ENCODE measurements around the gene DRC1.

The DRC1 gene

DNA sequence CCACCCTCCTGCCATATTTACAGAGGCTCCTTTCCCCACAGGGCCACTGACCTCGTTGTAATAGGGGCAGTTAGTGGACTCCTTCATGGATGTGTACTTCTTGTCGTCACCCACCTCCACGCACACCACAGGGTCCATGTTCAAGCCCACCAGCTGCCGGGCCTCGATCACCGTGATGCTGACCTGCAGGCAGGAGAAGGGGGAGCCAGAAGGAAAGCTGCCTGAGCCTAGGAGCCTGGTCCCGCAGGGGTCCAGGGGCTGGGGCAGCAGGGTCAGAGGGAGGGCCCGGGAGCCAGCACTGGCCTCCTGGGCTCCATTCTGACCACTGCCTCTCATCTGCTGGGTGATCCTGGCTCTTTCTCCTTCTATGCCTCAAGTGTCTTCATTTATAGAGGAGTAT is 93.2 kb downstream of the DRC1 start:
- no peak for FAIRE-seq

DNA sequence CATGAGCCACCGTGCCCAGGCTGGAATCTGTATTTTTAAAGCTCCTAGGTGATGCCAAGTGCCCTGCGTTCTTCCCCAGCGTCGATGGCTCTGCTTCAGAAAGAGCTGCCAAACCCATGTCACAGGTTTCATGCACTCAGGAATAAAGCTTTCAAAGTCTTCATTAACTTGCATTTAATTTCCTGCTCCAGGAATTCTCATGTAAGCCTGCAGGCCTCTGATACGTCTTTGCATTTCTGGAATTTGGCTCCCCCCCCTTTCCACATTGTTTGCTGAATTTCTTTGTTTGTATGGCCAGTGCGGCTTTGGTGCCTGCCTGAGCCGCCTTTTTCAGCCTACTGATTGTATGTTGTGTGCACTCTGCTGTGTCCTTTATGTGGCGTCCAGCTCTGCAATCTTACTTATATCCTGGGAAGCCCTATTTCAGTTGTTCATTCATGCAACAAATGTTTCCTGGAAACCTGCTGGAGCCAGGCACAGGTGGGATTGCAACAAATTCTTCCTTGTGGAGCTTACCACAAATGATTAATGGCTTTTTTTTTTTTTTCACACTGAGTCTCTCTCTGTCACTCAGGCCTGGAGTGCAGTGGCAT is 94.1 kb downstream of the DRC1 start:
- FAIRE-seq = no peak

DNA sequence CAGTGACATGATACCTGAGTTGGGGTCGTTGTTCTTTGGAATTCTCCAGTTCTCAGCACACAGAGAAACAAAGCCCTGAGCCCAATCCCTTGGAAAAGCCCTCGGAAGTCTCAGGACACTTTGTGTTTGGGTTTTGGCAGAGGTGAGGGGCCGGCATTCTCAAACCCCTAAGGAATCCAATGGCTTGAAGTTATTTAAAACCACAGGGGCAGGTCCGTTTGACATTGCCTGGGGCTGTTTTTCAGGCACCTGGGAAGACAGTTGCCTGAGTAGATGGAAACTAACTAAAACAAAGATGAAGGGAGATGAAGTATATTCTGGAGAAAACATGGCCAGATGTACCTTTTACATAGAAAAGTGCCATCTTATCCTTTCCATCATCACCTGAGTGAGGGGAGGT is 98.7 kb downstream of the DRC1 start:
- no peak for FAIRE-seq

DNA sequence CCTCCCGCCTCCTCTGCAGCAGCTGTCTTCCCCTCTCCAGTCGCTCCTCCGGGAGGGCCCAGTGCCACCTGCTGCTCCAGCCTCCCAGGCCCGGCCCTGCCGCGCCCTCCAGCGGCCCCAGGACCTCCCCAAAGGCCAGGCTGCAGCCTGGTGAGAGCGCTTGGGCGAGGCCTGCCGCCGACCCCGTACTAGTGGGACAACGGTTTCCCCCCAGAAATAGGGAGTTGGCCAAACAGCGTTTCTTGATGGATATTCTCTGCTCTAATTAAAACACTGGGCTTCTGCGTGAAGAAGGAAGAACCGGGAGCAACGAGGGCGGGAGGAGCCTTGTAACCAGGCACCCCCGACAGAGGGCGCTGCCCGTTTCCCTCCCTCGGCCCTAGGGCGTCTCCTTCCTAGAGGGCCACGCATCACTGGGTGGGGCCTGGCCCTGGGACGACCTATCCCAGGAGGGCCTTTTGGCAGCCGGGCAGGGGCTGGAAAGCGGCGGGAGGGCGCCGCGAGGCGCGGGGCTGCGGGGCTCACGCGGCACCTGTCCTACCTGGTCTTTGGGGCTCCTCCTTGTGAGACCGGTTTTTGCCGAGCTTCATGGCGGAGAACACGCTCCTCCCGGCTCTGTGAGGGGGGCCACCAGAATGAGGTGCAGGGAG is 101.6 kb downstream of the DRC1 start:
- FAIRE-seq = no peak

DNA sequence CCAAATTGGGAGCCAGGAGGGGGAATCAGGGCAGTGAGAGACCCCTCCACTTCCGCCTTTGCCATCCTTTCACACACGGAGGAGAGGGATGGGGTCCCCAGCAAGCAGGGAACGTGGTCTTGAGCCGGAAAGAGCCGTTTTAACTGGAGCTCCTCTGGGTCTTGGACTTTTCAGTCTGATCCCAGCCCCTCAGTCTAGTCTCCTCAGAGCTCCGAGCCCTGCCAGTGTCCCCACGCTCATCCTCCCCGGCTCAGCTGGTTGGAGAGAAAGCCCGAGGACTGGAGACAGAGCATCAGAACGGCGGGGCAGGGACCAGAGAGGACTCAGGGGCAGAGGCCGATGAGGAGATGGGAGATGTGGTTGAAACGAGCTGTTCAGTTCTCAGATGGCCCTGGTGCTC is 102.3 kb downstream of the DRC1 start:
- no peak for FAIRE-seq

DNA sequence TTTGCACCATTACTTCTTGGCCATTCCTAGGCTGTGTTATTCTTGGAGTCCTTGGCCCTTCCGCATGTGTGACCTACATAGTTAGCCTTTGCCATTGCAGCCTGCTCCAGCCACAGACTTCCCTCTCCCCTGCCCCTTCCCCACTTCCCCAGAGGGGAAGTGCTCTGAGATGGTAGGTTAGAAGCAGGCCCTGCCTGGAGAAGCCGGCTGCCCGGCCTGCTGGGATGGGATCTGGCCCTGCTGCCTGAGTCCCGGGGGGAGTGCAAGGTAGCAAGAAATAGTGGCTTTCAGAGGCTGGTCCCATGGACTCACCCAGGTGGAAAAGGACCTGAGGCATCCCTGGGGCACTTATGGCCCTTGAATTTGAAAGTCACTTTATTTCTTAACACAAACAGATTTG is 104.6 kb downstream of the DRC1 start:
- FAIRE-seq = no peak

Data from TTC549 (cell line).